GM18868 (cell line): ENCODE data around the gene ME3.

ENCODE experiments used
- ATAC-seq: cut with Tn5 transposase; IDR thresholded peaks from one replicate; pipeline ENCODE4 v1.9.1; 2021; ENCODE audit warnings: mild to moderate bottlenecking, moderate library complexity; ENCODE audit not compliant: unreplicated experiment

The ME3 gene

GRCh38 chr11:86469491-86470388 is 202.7 kb downstream of the ME3 start:
- no peak for ATAC-seq

- no peak for ATAC-seq
Measured at GRCh38 chr11:86468169-86468568, 204.2 kb downstream of the ME3 start.

- ATAC-seq: no peak
Measured at GRCh38 chr11:86464509-86465221, 207.8 kb downstream of the ME3 start.

GRCh38 chr11:86463955-86464354 is 208.5 kb downstream of the ME3 start:
- ATAC-seq: no peak

- no peak for ATAC-seq
Measured at GRCh38 chr11:86463120-86463519, 209.3 kb downstream of the ME3 start.

GRCh38 chr11:86461892-86462291 is 210.5 kb downstream of the ME3 start:
- ATAC-seq: no peak

- no peak for ATAC-seq
Measured at GRCh38 chr11:86460461-86461385, 211.7 kb downstream of the ME3 start.

- ATAC-seq: no peak
Measured at GRCh38 chr11:86459682-86460460, 212.5 kb downstream of the ME3 start.

- no peak for ATAC-seq
Measured at GRCh38 chr11:86459002-86459385, 213.4 kb downstream of the ME3 start.

- no peak for ATAC-seq
Measured at GRCh38 chr11:86458294-86459001, 214.0 kb downstream of the ME3 start.

- ATAC-seq: peak; percentile 89
Measured at GRCh38 chr11:86456075-86456939, 216.1 kb downstream of the ME3 start.

GRCh38 chr11:86453290-86454030 is 219.0 kb downstream of the ME3 start:
- no peak for ATAC-seq

GRCh38 chr11:86449993-86450629 is 222.3 kb downstream of the ME3 start:
- no peak for ATAC-seq

- no peak for ATAC-seq
Measured at GRCh38 chr11:86447763-86448480, 224.5 kb downstream of the ME3 start.

GRCh38 chr11:86446924-86447285 is 225.5 kb downstream of the ME3 start:
- ATAC-seq: no peak

GRCh38 chr11:86446163-86446923 is 226.1 kb downstream of the ME3 start:
- no peak for ATAC-seq
